HepG2 (cell line): ENCODE data around the gene MAPK11. TPM values are rescaled to one million over a fixed set of nuclear protein-coding genes. Genes with fewer than 3 reads are reported as not detected.

Experiments
- CAMTA2 ChIP-seq: sonication (generic); formaldehyde crosslinking; IDR thresholded peaks from 2 replicates; pipeline ENCODE4 v1.4.0; 2020; ENCODE audit warnings: mild to moderate bottlenecking, missing genetic modification reagents, borderline replicate concordance
- FOXK2 ChIP-seq: fragments of 450-650 bp; IDR thresholded peaks from 2 replicates; pipeline ENCODE4 v1.6.1; 2016
- HCFC1 ChIP-seq: fragments of 150-350 bp; IDR thresholded peaks from 2 replicates; pipeline ENCODE4 v1.6.1; 2014; ENCODE audit warnings: low read depth, low read length
- HMG20B ChIP-seq: conservative IDR thresholded peaks from 2 replicates; pipeline ENCODE4 v1.6.1; 2016; ENCODE audit warnings: missing genetic modification reagents, missing compliant biosample characterization
- HOXA7 ChIP-seq: sonication (generic); formaldehyde crosslinking; IDR thresholded peaks from 2 replicates; pipeline ENCODE4 v1.8.1; 2022; ENCODE audit warnings: mild to moderate bottlenecking, missing genetic modification reagents, moderate library complexity
- MYPOP ChIP-seq: sonication (generic); formaldehyde crosslinking; IDR thresholded peaks from 2 replicates; pipeline ENCODE4 v1.8.1; 2023; ENCODE audit warnings: mild to moderate bottlenecking, moderate library complexity, missing genetic modification reagents
- RFX1 ChIP-seq: fragments of 450-650 bp; IDR thresholded peaks from 2 replicates; pipeline ENCODE4 v1.6.1; 2017
- SNAI1 ChIP-seq: sonication (generic); formaldehyde crosslinking; IDR thresholded peaks from 2 replicates; pipeline ENCODE4 v1.5.0; 2020; ENCODE audit warnings: mild to moderate bottlenecking, missing genetic modification reagents, borderline replicate concordance
- SP140L ChIP-seq: sonication (generic); formaldehyde crosslinking; IDR thresholded peaks from 2 replicates; pipeline ENCODE4 v1.4.0; 2020; ENCODE audit warnings: missing genetic modification reagents, borderline replicate concordance
- TBX2 ChIP-seq: sonication (generic); formaldehyde crosslinking; IDR thresholded peaks from 2 replicates; pipeline ENCODE4 v1.5.0; 2020; ENCODE audit warnings: missing genetic modification reagents, mild to moderate bottlenecking, borderline replicate concordance
- ZBTB3 ChIP-seq: sonication (generic); formaldehyde crosslinking; IDR thresholded peaks from 2 replicates; pipeline ENCODE4 v1.4.0; 2020; ENCODE audit warnings: low read depth, mild to moderate bottlenecking, moderate library complexity, missing genetic modification reagents, borderline replicate concordance
- ZBTB38 ChIP-seq: sonication (generic); formaldehyde crosslinking; IDR thresholded peaks from 2 replicates; pipeline ENCODE4 v1.5.1; 2020; ENCODE audit warnings: mild to moderate bottlenecking, missing genetic modification reagents
- ZC3H4 ChIP-seq: sonication (generic); formaldehyde crosslinking; IDR thresholded peaks from 2 replicates; pipeline ENCODE4 v1.4.0; 2020; ENCODE audit warnings: missing genetic modification reagents, borderline replicate concordance
- ZNF232 ChIP-seq: sonication (generic); formaldehyde crosslinking; IDR thresholded peaks from 2 replicates; pipeline ENCODE4 v1.4.0; 2020; ENCODE audit warnings: missing genetic modification reagents, borderline replicate concordance
- ZNF407 ChIP-seq: sonication (generic); formaldehyde crosslinking; IDR thresholded peaks from one replicate; pipeline ENCODE4 v1.5.1; 2020; ENCODE audit warnings: mild to moderate bottlenecking, missing genetic modification reagents; ENCODE audit errors: not compliant biosample characterization
- ZNF414 ChIP-seq: sonication (generic); formaldehyde crosslinking; IDR thresholded peaks from 2 replicates; pipeline ENCODE4 v1.5.0; 2020; ENCODE audit warnings: missing genetic modification reagents
- ZNF432 ChIP-seq: sonication (generic); formaldehyde crosslinking; IDR thresholded peaks from 2 replicates; pipeline ENCODE4 v1.5.0; 2020; ENCODE audit warnings: missing genetic modification reagents, mild to moderate bottlenecking, borderline replicate concordance
- ZNF782 ChIP-seq: sonication (generic); formaldehyde crosslinking; IDR thresholded peaks from 2 replicates; pipeline ENCODE4 v1.4.0; 2020; ENCODE audit warnings: missing genetic modification reagents, mild to moderate bottlenecking, borderline replicate concordance
- ZNF788 ChIP-seq: sonication (generic); formaldehyde crosslinking; IDR thresholded peaks from 2 replicates; pipeline ENCODE4 v1.5.0; 2020; ENCODE audit warnings: mild to moderate bottlenecking, missing genetic modification reagents, borderline replicate concordance
- ZSCAN9 ChIP-seq: IDR thresholded peaks from 2 replicates; pipeline ENCODE4 v1.6.1; 2016; ENCODE audit warnings: borderline replicate concordance
- polyA plus RNA-seq, 8 experiments: library from polyadenylated mRNA; depleted of rRNA in 3 of 8; stranded (reverse) in 7 of 8; unstranded in 1 of 8; fragments of >200 nt; fragmentation: Illumina TruSeq in 4 of 8; extraction: Trizol in 4 of 8; gene quantifications; 2 replicates each; pipeline versions ENCODE4 v1.2.1 to v1.2.3, GENCODE V29; 2011 to 2016; ENCODE audit warnings: low read depth in 4 of 8, missing spikeins in 1 of 8, mixed read lengths in 1 of 8; ENCODE audit not compliant: insufficient read depth in 1 of 8
- total RNA-seq, 5 experiments: library from RNA; depleted of rRNA; stranded (reverse); fragments of >200 nt; fragmentation: Illumina TruSeq; extraction: Trizol; gene quantifications; 2 replicates each; pipeline ENCODE4 v1.2.3, GENCODE V29; 2016; ENCODE audit warnings: low read depth in 1 of 5

Gene MAPK11
- total and polyA plus RNA-seq, 2 of the 13 experiments (the other 11 are each of a cell fraction or from before 2014, with no cell fraction given): 0.15 to 0.17 TPM

GRCh38 chr22:50293441-50294318 lies 23.5 kb upstream of the MAPK11 start (continued):
- TF ChIP-seq TBX2 (CRISPR knock-in tag): peak; percentile 75
- TF ChIP-seq ZBTB3 (CRISPR knock-in tag): no peak
- peak; percentile 80; the same call in 1 of the 2 replicates for TF ChIP-seq ZNF782 (CRISPR knock-in tag)
- TF ChIP-seq ZNF407 (CRISPR knock-in tag): peak; percentile 76
- TF ChIP-seq RFX1: no peak
- peak; percentile 54; the same call in 1 of the 2 replicates for TF ChIP-seq ZNF788 (CRISPR knock-in tag)
- TF ChIP-seq ZBTB38 (CRISPR knock-in tag): peak; percentile 90
- TF ChIP-seq ZNF232 (CRISPR knock-in tag): 0 out of 2 replicates have a peak, but pooled peaks have one; percentile 55
- peak; percentile 26; the same call in 1 of the 2 replicates for TF ChIP-seq HMG20B (CRISPR knock-in tag)
- TF ChIP-seq SNAI1 (CRISPR knock-in tag): 0 out of 2 replicates have a peak, but pooled peaks have one; percentile 19
- TF ChIP-seq ZC3H4 (CRISPR knock-in tag): no peak
- no peak for TF ChIP-seq ZNF432 (CRISPR knock-in tag)
- TF ChIP-seq ZSCAN9 (CRISPR knock-in tag): no peak
- TF ChIP-seq HCFC1: no peak
- TF ChIP-seq MYPOP (CRISPR knock-in tag): peak; percentile 89; the same call in 1 of the 2 replicates
- no peak for TF ChIP-seq FOXK2
- TF ChIP-seq CAMTA2 (CRISPR knock-in tag): no peak
- peak; percentile 87; the same call in 1 of the 2 replicates for TF ChIP-seq ZNF414 (CRISPR knock-in tag)
- TF ChIP-seq SP140L (CRISPR knock-in tag): no peak
- TF ChIP-seq HOXA7 (CRISPR knock-in tag): no peak
